GM21515 (cell line): Measurements from ENCODE around the gene KRT17.
"Not testable (repeated sequence)": the region's sequence is repeated elsewhere in the genome, so short reads cannot be mapped to it uniquely, and the experiment has no call there.

Experiments
- ATAC-seq: cut with Tn5 transposase; IDR thresholded peaks from one replicate; pipeline ENCODE4 v1.9.1; 2021; ENCODE audit not compliant: unreplicated experiment

KRT17 gene

GRCh38 chr17:41621435-41621817 is 2.9 kb downstream of the KRT17 start:
- not testable (repeated sequence) for ATAC-seq

DNA sequence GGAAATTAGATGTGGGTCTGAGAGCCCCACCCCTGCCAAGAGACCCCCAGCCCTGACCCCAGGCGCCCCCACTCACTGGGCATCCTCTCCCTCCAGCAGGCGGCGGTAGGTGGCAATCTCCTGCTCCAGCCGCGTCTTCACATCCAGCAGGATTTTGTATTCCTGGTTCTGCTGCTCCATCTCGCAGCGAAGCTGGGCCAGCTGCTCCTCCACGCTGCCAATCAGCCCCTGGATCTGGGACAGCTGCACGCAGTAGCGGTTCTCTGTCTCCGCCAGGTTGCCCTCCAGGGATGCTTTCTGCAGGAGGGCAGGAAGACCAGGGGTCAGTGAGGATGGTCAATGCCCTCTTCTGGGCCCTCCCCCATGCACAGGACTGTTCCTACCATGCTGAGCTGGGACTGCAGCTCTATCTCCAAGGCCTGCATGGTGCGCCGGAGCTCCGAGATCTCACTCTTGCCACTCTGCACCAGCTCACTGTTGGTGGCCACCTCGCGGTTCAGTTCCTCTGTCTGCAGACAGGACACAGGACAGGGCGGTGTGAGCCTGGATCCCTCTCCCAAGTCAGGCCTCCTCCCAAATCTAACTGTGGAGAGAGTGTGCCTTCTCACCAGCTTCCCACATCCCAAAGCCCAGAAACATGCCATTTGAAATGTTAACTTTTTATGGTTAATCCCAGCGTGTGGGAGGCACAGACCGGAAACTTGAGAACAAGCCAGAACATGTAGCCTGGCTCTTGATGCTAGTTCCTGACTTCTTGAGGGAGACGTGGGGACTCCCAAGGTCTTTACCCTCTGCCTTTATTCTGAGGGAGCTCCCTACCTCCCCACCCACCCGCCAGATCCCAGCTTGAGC is 3.6 kb downstream of the KRT17 start:
- ATAC-seq, result no peak

DNA sequence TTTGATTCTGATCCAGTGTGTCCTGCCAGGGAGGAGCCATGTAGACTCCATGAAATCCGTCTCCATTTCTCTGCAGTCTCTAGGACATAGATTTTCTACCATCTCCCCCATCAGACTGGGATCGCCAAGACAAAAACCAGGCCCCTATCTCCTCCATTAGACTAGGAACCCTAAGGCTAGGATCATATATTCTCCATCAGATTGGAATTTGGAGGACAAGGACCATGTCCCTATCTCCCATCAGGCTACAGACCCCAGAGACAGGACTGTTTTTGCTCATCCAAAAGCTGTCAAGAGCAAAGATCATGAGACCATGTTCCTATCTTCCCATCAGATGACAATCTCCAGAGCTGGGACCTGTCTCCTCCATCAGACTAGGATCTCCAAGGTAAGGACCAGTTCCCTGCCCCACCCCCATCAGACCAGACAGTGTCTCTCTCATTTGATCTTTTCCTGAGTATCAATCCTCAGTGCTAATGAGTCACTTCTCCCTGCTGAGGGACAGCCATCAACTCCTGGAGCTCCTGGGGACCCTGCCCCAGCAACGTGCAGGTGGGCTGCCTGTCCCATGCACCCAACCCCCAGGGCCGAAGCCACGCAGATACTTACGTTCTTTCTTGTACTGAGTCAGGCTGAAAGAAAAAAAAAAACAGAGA is 4.3 kb downstream of the KRT17 start:
- ATAC-seq, result not testable (repeated sequence)

GRCh38 chr17:41619036-41619926 is 5.1 kb downstream of the KRT17 start:
- no peak for ATAC-seq

DNA sequence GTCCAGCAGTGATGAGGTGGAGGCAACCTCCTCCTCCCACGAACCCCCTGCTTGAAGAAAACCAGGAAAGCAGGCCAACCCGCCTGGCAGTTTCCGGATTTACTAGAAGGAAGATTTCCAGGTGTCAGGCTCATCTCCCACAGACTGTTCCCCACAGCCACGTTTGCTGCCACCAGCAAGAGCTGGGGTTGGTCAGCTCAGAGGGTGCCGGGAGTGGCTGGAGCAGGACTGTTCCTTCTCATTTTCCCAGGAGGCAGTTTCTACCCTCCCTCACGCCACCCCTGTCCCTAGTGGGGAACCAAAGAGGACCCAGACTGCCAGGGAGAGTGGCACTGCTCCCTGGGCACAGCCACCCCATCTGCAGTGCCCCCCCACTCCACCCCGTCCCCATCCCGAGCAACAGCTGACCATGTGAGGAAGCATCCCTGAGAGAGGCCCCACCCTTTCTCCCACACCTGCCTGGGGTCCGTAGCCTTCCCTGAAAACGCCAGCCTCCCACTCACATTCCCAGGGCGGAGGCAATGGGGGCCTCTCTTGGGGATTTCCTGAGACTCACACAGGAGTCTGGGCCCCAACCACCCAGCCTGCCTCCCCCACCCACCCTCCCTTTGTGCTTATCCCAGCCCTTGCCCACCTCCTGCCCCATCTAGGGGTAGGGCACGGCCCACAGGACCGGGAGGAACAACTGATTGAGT is 5.9 kb downstream of the KRT17 start:
- no peak for ATAC-seq

DNA sequence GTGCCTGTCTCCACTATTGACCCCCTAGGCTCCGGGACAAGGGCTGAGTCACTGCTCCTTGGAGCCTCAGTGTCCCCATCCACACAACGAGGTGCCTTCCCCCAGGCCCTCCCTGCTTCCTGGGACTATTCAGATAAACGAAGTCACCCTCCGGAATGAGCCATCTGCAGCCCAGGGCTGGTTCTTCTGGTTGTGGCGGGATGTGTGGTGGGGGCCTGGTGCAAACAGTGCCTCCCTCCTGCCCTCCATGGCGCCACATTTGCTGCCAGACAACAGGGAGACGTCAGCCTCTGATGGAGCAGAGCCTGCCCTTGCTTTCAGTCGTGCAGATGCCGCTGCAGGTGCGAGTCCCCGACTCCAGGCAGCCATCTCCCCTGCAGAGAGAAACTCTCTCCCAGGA is 6.7 kb downstream of the KRT17 start:
- no peak for ATAC-seq

- no peak for ATAC-seq
These were observed 7.2 kb downstream of the KRT17 start for GRCh38 chr17:41617136-41617535.

DNA sequence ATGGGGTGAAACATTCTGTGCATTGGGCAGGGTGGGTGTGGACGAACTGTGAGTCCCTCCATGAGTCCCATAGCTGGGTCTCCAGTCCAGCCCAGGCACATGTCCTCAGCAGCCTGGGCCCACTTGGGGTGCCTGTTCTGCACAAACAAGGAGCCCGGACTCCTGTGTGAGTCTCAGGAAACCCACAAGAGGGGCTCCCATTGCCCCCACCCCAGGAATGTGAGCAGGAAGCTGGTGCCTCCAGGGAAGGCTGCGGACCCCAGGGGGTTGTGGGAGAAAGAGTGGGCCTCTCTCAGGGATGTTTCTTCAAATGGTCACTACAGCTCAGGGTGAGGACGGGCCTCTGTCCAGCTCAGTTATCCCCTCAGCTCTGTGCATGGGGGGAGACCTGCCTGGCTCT is 7.9 kb downstream of the KRT17 start:
- not testable (repeated sequence) for ATAC-seq

DNA sequence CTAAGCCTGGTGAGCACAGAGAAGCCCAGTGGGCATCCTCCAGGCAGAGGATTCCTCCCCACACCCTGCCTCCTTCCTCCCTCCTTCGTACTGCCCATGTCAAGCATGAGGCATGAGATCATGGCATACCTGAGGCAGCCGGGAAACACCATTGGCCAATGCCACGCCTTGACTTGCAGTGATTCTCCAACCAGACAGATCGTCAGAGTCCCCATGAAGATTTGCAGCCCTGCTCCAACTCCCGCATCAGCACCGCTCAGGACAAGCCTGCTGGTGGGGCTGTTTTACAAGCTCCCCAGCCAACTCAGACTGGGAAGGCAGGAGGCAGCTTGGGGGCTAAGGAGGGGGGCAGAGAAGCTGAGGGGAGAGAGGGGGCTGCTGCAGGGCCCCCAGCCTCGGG is 8.9 kb downstream of the KRT17 start:
- ATAC-seq, result no peak

- ATAC-seq, result not testable (repeated sequence)
These were observed 9.6 kb downstream of the KRT17 start for GRCh38 chr17:41614767-41615166.

DNA sequence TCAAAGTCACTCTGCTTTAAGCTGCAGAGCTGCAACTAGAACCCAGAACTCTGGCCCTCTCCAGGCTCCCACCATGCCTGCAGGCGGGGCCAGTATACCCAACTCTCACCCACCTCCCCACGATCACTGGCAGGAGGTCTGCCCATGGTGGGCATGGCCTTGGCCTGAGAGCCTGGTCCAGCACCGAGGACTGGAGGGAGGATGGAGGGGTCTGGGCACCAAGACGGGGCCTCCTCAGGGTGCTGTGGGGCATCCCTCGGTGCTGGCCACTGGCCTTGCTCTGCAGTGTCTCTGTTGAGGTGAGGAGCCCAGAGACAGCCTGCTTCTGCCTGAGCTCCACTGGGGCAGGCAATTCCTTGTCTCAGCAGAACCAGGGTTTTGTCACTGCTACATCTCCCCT is 10.3 kb downstream of the KRT17 start:
- no peak for ATAC-seq

GRCh38 chr17:41613277-41614082 is 10.9 kb downstream of the KRT17 start:
- no peak for ATAC-seq

DNA sequence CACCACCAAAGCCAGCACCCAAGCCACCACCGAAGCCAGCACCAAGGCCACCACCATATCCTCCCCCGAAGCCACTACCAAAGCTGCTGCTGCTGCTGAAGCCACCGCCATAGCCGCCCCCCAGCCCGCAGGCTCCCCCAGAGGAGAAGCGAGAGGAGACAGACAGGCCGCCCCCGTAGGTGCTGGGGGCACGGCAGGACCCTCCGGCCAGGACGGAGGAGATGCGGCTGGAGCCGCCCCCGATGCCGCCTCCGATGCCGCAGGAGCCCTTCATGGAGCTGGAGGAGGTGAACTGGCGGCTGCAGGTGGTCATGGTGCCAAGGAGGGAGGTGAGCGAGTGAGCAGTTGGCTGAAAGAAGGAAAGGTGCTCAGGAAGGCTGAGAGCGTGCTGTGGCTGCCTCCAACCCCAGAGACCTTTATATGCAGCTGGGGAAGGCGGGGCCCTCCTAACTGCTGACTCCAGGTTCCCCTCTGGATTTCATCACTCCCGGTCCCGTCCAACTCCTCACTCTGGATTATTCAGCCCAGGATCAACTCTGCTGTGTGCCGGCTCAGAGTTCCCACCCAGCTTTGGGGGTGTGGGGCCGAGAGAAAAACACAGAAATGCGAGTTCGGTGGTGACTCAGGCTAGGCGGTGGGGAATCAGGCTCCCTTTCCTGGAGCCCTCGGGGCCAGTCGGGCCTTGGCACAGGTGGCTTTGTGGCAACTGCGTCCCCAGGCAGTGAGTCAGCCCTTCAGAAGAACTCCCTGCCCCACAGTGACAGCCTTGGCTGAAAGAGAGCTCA is 11.8 kb downstream of the KRT17 start, which contains the start of gene KRT16:
KRT16 (minus strand) TSS at position 392 of the 785 bp plus-strand sequence; CDS start at position 313, 79 bp downstream.
- not testable (repeated sequence) for ATAC-seq

DNA sequence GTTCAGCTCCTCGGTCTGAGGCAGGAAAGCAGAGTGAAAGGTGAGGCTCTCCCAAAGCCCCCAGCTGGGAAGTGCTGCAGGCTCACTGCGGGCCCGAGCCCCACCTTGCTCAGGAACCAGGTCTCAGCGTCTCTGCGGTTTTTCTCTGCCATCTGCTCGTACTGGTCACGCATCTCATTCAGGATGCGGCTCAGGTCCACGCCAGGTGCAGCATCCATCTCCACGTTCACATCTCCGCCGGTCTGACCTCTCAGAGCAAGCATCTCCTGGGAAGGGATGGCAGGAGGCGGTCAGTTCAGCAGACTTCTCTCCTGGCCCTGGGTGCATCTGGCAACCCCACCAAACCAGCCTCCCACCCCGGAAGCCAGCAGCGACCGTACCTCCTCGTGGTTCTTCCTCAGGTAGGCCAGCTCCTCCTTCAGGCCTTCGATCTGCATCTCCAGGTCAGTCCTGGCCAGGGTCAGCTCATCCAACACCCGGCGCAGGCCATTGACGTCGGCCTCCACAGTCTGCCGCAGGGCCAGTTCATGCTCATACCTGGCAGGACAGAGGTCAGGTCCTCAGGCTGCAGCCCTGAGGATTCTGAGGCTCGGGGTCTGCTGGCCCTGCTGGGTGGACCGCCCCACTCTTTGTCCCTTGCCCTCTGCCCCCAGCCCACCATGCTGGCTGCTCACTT is 13.3 kb downstream of the KRT17 start:
- no peak for ATAC-seq

DNA sequence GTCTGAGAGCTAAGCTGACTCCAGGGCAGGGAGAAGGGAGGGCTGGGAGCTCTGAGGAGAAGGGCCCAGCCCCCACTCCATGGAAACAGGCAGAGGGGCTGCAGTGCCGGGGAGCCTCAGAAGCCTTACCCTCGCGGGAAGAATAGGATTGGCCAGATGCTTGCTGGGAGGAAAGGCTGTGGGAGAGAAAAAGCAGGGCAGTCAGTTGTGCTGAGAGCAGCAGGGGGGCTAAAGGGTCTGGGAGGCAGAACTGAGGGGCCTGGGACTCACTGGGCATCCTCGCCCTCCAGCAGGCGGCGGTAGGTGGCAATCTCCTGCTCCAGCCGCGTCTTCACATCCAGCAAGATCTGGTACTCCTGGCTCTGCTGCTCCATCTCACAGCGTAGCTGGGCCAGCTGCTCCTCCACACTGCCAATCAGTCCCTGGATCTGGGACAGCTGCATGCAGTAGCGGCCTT is 14.3 kb downstream of the KRT17 start:
- ATAC-seq, result not testable (repeated sequence)

- not testable (repeated sequence) for ATAC-seq
These were observed 17.4 kb downstream of the KRT17 start for GRCh38 chr17:41606930-41607329.

- no peak for ATAC-seq
These were observed 21.9 kb downstream of the KRT17 start for GRCh38 chr17:41602524-41602923.

DNA sequence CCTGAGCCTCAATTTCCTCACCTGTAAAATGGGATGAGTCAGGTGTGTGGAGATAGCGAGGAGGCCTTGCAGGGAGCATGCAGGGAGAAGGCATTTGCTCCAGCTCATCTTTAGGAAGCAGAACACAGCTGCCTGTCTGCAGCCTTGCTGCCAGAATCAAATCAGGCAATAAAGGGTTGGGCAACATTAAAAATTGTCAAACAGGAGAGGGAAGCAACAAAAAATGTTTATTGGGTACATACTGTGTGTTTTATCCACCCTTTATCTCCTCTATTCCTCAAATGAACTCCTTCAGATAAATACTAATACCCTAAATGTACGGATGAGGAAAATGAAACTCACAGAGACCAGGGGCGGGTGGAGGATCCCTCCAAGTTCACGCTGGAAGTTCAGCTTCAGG is 24.1 kb downstream of the KRT17 start:
- no peak for ATAC-seq
